Measurements from ENCODE around the gene RNU2-63P. TPM values are rescaled to one million over a fixed set of nuclear protein-coding genes. Genes with fewer than 3 reads are reported as not detected.
"Not testable (repeated sequence)": the region's sequence is repeated elsewhere in the genome, so short reads cannot be mapped to it uniquely, and the experiment has no call there.

Gene RNU2-63P
- total RNA-seq, 1 donor from 2014 or later, result not detected

- H3K27me3 ChIP-seq (ENCODE audit: control insufficient read depth, insufficient read depth, low read length), result no peaks in the 10 kb centered on the region
- H3K4me3 ChIP-seq (ENCODE audit: low read depth, low read length), result no peak overlapping the region
- no peak for TF ChIP-seq CTCF (IDR thresholded peaks at IDR 0.05; ENCODE audit: insufficient read depth, low read length, poor library complexity, severe bottlenecking)
- no peaks in the 10 kb centered on the region for H3K36me3 ChIP-seq (ENCODE audit: control insufficient read depth, insufficient read depth, low read length)
- no peak for DNase-seq (ENCODE audit: low read depth)
These were observed 35.4 kb upstream of the RNU2-63P start for GRCh38 chr2:88051792-88052191.

GRCh38 chr2:88049622-88050021 lies 33.3 kb upstream of the RNU2-63P start:
- Histone ChIP-seq H3K4me3 (ENCODE audit: low read depth, low read length) (no peak overlapping the region), H3K36me3 (ENCODE audit: control insufficient read depth, insufficient read depth, low read length) (no peaks in the 10 kb centered on the region), H3K27me3 (ENCODE audit: control insufficient read depth, insufficient read depth, low read length) (no peaks in the 10 kb centered on the region)
- DNase-seq (ENCODE audit: low read depth), result no peak
- TF ChIP-seq CTCF (IDR thresholded peaks at IDR 0.05; ENCODE audit: insufficient read depth, low read length, poor library complexity, severe bottlenecking), result no peak

GRCh38 chr2:88048541-88048940 lies 32.2 kb upstream of the RNU2-63P start:
- no peaks in the 10 kb centered on the region for H3K36me3 ChIP-seq (ENCODE audit: control insufficient read depth, insufficient read depth, low read length)
- H3K4me3 ChIP-seq (ENCODE audit: low read depth, low read length), result no peak overlapping the region
- TF ChIP-seq CTCF (IDR thresholded peaks at IDR 0.05; ENCODE audit: insufficient read depth, low read length, poor library complexity, severe bottlenecking), result no peak
- no peak for DNase-seq (ENCODE audit: low read depth)
- H3K27me3 ChIP-seq (ENCODE audit: control insufficient read depth, insufficient read depth, low read length), result no peaks in the 10 kb centered on the region

GRCh38 chr2:88045561-88045960 lies 29.2 kb upstream of the RNU2-63P start:
- H3K4me3 ChIP-seq (ENCODE audit: low read depth, low read length); DNase-seq (ENCODE audit: low read depth); H3K27me3 ChIP-seq (ENCODE audit: control insufficient read depth, insufficient read depth, low read length); H3K36me3 ChIP-seq (ENCODE audit: control insufficient read depth, insufficient read depth, low read length): not testable (repeated sequence)

- no peak for DNase-seq (ENCODE audit: low read depth)
- no peak for TF ChIP-seq CTCF (IDR thresholded peaks at IDR 0.05; ENCODE audit: insufficient read depth, low read length, poor library complexity, severe bottlenecking)
- H3K4me3 ChIP-seq (ENCODE audit: low read depth, low read length), result no peak overlapping the region
- no peaks in the 10 kb centered on the region for H3K36me3 ChIP-seq (ENCODE audit: control insufficient read depth, insufficient read depth, low read length)
- H3K27me3 ChIP-seq (ENCODE audit: control insufficient read depth, insufficient read depth, low read length), result no peaks in the 10 kb centered on the region
These were observed 26.1 kb upstream of the RNU2-63P start for GRCh38 chr2:88042476-88042875.

GRCh38 chr2:88038263-88039105 lies 22.1 kb upstream of the RNU2-63P start:
- Histone ChIP-seq H3K27me3 (ENCODE audit: control insufficient read depth, insufficient read depth, low read length) (no peaks in the 10 kb centered on the region), H3K4me3 (ENCODE audit: low read depth, low read length) (no peak overlapping the region), H3K36me3 (ENCODE audit: control insufficient read depth, insufficient read depth, low read length) (no peaks in the 10 kb centered on the region)
- TF ChIP-seq CTCF (IDR thresholded peaks at IDR 0.05; ENCODE audit: insufficient read depth, low read length, poor library complexity, severe bottlenecking), result no peak
- peak; percentile 89 for DNase-seq (ENCODE audit: low read depth)
